Endometrial microvascular endothelial cells (primary cell): ENCODE measurements around the gene MRPL10. TPM values are rescaled to one million over a fixed set of nuclear protein-coding genes. Genes with fewer than 3 reads are reported as not detected.

Experiments used
- in situ Hi-C: cut with HindIII; loops from 2 replicates; pipeline ENCODE4 v1.10.0; 2017; ENCODE audit warnings: low sequenced_read_pairs, low pct_unique_long_range_greater_than_20kb; ENCODE audit errors: inconsistent ontology term
- total RNA-seq: library from RNA; depleted of rRNA; stranded (reverse); fragments of >200 nt; gene quantifications from one replicate; pipeline ENCODE4 v1.2.3, GENCODE V29; 2015; ENCODE audit errors: inconsistent ontology term

The MRPL10 gene
- total RNA-seq, 1 donor from 2014 or later, result 41.9 TPM

GRCh38 chr17:47804461-47804860 is 26.9 kb downstream of the MRPL10 start:
- in situ Hi-C loops, result no loop called here

- in situ Hi-C loops, result no loop called here
Measured at GRCh38 chr17:47803751-47804150, 27.6 kb downstream of the MRPL10 start.

GRCh38 chr17:47803201-47803600 is 28.1 kb downstream of the MRPL10 start:
- in situ Hi-C loops, result no loop called here

- in situ Hi-C loops, result no loop called here
Measured at GRCh38 chr17:47802341-47803022, 28.9 kb downstream of the MRPL10 start.

GRCh38 chr17:47801906-47802305 is 29.4 kb downstream of the MRPL10 start:
- in situ Hi-C loops, result no loop called here

- in situ Hi-C loops, result no loop called here
Measured at GRCh38 chr17:47801176-47801765, 30.1 kb downstream of the MRPL10 start.

GRCh38 chr17:47800686-47801085 is 30.7 kb downstream of the MRPL10 start:
- in situ Hi-C loops, result no loop called here

GRCh38 chr17:47797797-47798196 is 33.5 kb downstream of the MRPL10 start:
- in situ Hi-C loops, result no loop called here

GRCh38 chr17:47792979-47793378 is 38.4 kb downstream of the MRPL10 start:
- in situ Hi-C loops, result no loop called here

- in situ Hi-C loops, result no loop called here
Measured at GRCh38 chr17:47792457-47792856, 38.9 kb downstream of the MRPL10 start.

GRCh38 chr17:47791025-47791424 is 40.3 kb downstream of the MRPL10 start:
- in situ Hi-C loops, result no loop called here

GRCh38 chr17:47789611-47790561 is 41.5 kb downstream of the MRPL10 start:
- in situ Hi-C loops, result no loop called here

- in situ Hi-C loops, result no loop called here
Measured at GRCh38 chr17:47785538-47786123, 45.7 kb downstream of the MRPL10 start.

GRCh38 chr17:47781397-47781796 is 49.9 kb downstream of the MRPL10 start:
- in situ Hi-C loops, result no loop called here

GRCh38 chr17:47778184-47778635 is 53.1 kb downstream of the MRPL10 start:
- in situ Hi-C loops, result no loop called here

- in situ Hi-C loops, result no loop called here
Measured at GRCh38 chr17:47776330-47777197, 54.8 kb downstream of the MRPL10 start.

- in situ Hi-C loops, result no loop called here
Measured at GRCh38 chr17:47774987-47775580, 56.3 kb downstream of the MRPL10 start.

- in situ Hi-C loops, result no loop called here
Measured at GRCh38 chr17:47774331-47774730, 57.0 kb downstream of the MRPL10 start.
